ENCODE data around the gene STRBP.

The STRBP gene

GRCh38 chr9:123112015-123112975, 156.1 kb downstream of the STRBP start:
- TF ChIP-seq CTCF (IDR thresholded peaks at IDR 0.05): no peak
- Histone ChIP-seq H3K27ac (no peak overlapping the region), H3K4me1 (ENCODE audit: control insufficient read depth in 1 of 2, insufficient read depth in 1 of 2, low read depth in 1 of 2, low read length in 1 of 2) (no peaks in the 10 kb centered on the region), H3K27me3 (no peaks in the 10 kb centered on the region), H3K36me3 (peaks cover 30% of the 10 kb centered on the region), H3K9me3 (no peaks in the 10 kb centered on the region), H3K4me3 (ENCODE audit: low read depth in 1 of 2, low read length in 1 of 2) (no peak overlapping the region)

GRCh38 chr9:123111427-123112014, 156.9 kb downstream of the STRBP start:
- H3K4me3 ChIP-seq (ENCODE audit: low read depth in 1 of 2, low read length in 1 of 2): no peak overlapping the region
- no peak for TF ChIP-seq CTCF (IDR thresholded peaks at IDR 0.05)
- no peaks in the 10 kb centered on the region for H3K27me3 ChIP-seq
- H3K36me3 ChIP-seq: peaks cover 30% of the 10 kb centered on the region
- H3K9me3 ChIP-seq: no peaks in the 10 kb centered on the region
- no peaks in the 10 kb centered on the region for H3K4me1 ChIP-seq (ENCODE audit: control insufficient read depth in 1 of 2, insufficient read depth in 1 of 2, low read depth in 1 of 2, low read length in 1 of 2)
- no peak overlapping the region for H3K27ac ChIP-seq

GRCh38 chr9:123109540-123110279, 158.7 kb downstream of the STRBP start:
- Histone ChIP-seq H3K4me3 (ENCODE audit: low read depth in 1 of 2, low read length in 1 of 2) (no peak overlapping the region), H3K27ac (no peak overlapping the region), H3K36me3 (peaks cover 43% of the 10 kb centered on the region), H3K9me3 (no peaks in the 10 kb centered on the region), H3K27me3 (no peaks in the 10 kb centered on the region), H3K4me1 (ENCODE audit: control insufficient read depth in 1 of 2, insufficient read depth in 1 of 2, low read depth in 1 of 2, low read length in 1 of 2) (no peaks in the 10 kb centered on the region)
- no peak for TF ChIP-seq CTCF (IDR thresholded peaks at IDR 0.05)

- Histone ChIP-seq H3K9me3 (no peaks in the 10 kb centered on the region), H3K4me3 (ENCODE audit: low read depth in 1 of 2, low read length in 1 of 2) (no peak overlapping the region), H3K27me3 (no peaks in the 10 kb centered on the region), H3K36me3 (peaks cover 50% of the 10 kb centered on the region), H3K4me1 (ENCODE audit: control insufficient read depth in 1 of 2, insufficient read depth in 1 of 2, low read depth in 1 of 2, low read length in 1 of 2) (no peaks in the 10 kb centered on the region), H3K27ac (no peak overlapping the region)
- TF ChIP-seq CTCF (IDR thresholded peaks at IDR 0.05): no peak
These were observed 159.4 kb downstream of the STRBP start for GRCh38 chr9:123108976-123109375.

GRCh38 chr9:123107639-123108285, 160.6 kb downstream of the STRBP start:
- no peaks in the 10 kb centered on the region for H3K9me3 ChIP-seq
- H3K4me1 ChIP-seq (ENCODE audit: control insufficient read depth in 1 of 2, insufficient read depth in 1 of 2, low read depth in 1 of 2, low read length in 1 of 2): no peaks in the 10 kb centered on the region
- H3K4me3 ChIP-seq (ENCODE audit: low read depth in 1 of 2, low read length in 1 of 2): no peak overlapping the region
- no peak overlapping the region for H3K27ac ChIP-seq
- no peaks in the 10 kb centered on the region for H3K27me3 ChIP-seq
- TF ChIP-seq CTCF (IDR thresholded peaks at IDR 0.05): no peak
- peaks cover 61% of the 10 kb centered on the region for H3K36me3 ChIP-seq

All from neutrophil (primary cell).